Mesendoderm (in vitro differentiated cells): Measurements from ENCODE around the gene PKLR.
A peak's percentile ranks its signal among the peaks of the same experiment; 100 is the strongest.

ENCODE experiments used
- DNase-seq: peaks from one replicate; pipeline ENCODE4 v3.0.0; 2013
- H2AK5ac ChIP-seq: 2 replicates; pipeline ENCODE4 v1.6.1; 2013; ENCODE audit warnings: low read length, inconsistent platforms
- H2BK120ac ChIP-seq: 2 replicates; pipeline ENCODE4 v1.6.1; 2013; ENCODE audit warnings: low read depth, mild to moderate bottlenecking, low read length, moderate library complexity, mixed read lengths
- H2BK15ac ChIP-seq: replicated peaks from 2 replicates; pipeline ENCODE4 v1.6.1; 2013; ENCODE audit warnings: low read depth, mild to moderate bottlenecking, moderate library complexity
- H2BK5ac ChIP-seq: 2 replicates; pipeline ENCODE4 v1.6.1; 2013; ENCODE audit warnings: low read length, inconsistent platforms
- H3K18ac ChIP-seq: 2 replicates; pipeline ENCODE4 v1.6.1; 2013; ENCODE audit warnings: mild to moderate bottlenecking, low read length, mixed read lengths
- H3K23ac ChIP-seq: one replicate; pipeline ENCODE4 v1.6.1; 2013; ENCODE audit warnings: low read length
- H3K27ac ChIP-seq: 2 replicates; pipeline ENCODE4 v1.5.1; 2013; ENCODE audit warnings: low read depth, mild to moderate bottlenecking, inconsistent platforms, low read length, moderate library complexity
- H3K27me3 ChIP-seq: 2 replicates; pipeline ENCODE4 v1.6.1; 2013; ENCODE audit warnings: low read length, control low read depth, mild to moderate bottlenecking, inconsistent platforms; ENCODE audit not compliant: insufficient read depth, poor library complexity
- H3K36me3 ChIP-seq: 2 replicates; pipeline ENCODE4 v1.6.1; 2013; ENCODE audit warnings: low read length, inconsistent platforms; ENCODE audit not compliant: control insufficient read depth, insufficient read depth
- H3K4ac ChIP-seq: one replicate; pipeline ENCODE4 v1.6.1; 2013; ENCODE audit warnings: low read depth, mild to moderate bottlenecking, low read length, moderate library complexity
- H3K4me1 ChIP-seq: 2 replicates; pipeline ENCODE4 v1.6.1; 2013; ENCODE audit warnings: low read depth, low read length, inconsistent platforms; ENCODE audit not compliant: control insufficient read depth
- H3K4me2 ChIP-seq: 2 replicates; pipeline ENCODE4 v1.6.1; 2013; ENCODE audit warnings: low read length
- H3K4me3 ChIP-seq: 2 replicates; pipeline ENCODE4 v1.5.1; 2013; ENCODE audit warnings: mild to moderate bottlenecking, low read length
- H3K56ac ChIP-seq: one replicate; pipeline ENCODE4 v1.6.1; 2013; ENCODE audit warnings: low read length
- H3K79me1 ChIP-seq: 2 replicates; pipeline ENCODE4 v1.6.1; 2013; ENCODE audit warnings: low read length, inconsistent platforms
- H3K79me2 ChIP-seq: 2 replicates; pipeline ENCODE4 v1.6.1; 2013; ENCODE audit warnings: mild to moderate bottlenecking, low read length; ENCODE audit not compliant: control insufficient read depth, insufficient read depth
- H3K9ac ChIP-seq: 2 replicates; pipeline ENCODE4 v1.6.1; 2013; ENCODE audit warnings: low read length, inconsistent platforms
- H4K5ac ChIP-seq: one replicate; pipeline ENCODE4 v1.6.1; 2013; ENCODE audit warnings: low read length
- H4K8ac ChIP-seq: one replicate; pipeline ENCODE4 v1.6.1; 2013; ENCODE audit warnings: low read depth, mild to moderate bottlenecking, control low read depth, low read length, moderate library complexity
- WGBS: extraction: QIAGEN DNeasy Blood & Tissue Kit; methylation state at CpG from one replicate; pipeline ENCODE4 v1.1.7; 2013; ENCODE audit warnings: low lambda C conversion rate, missing lambda C conversion rate; ENCODE audit not compliant: insufficient coverage; ENCODE audit errors: extremely low coverage; 5-methylcytosine and 5-hydroxymethylcytosine counted together

PKLR gene

GRCh38 chr1:155316922-155317321, 15.7 kb upstream of the PKLR start:
- H2BK15ac ChIP-seq, result no peak overlapping the region
- no peak overlapping the region for H3K4me2 ChIP-seq
- peaks cover 12% of the 10 kb centered on the region for H3K79me1 ChIP-seq
- H3K56ac ChIP-seq, result no peak overlapping the region
- no peak overlapping the region for H4K5ac ChIP-seq
- no peak for DNase-seq
- no CpG with 5 or more reads among the region's 3 CpGs for WGBS
- H3K27ac ChIP-seq, result no peak overlapping the region
- H3K4me3 ChIP-seq, result no peak overlapping the region
- no peak overlapping the region for H3K23ac ChIP-seq
- H3K9ac ChIP-seq, result no peak overlapping the region
- H3K27me3 ChIP-seq, result no peaks in the 10 kb centered on the region
- H3K4me1 ChIP-seq, result no peaks in the 10 kb centered on the region
- peaks cover 11% of the 10 kb centered on the region for H3K79me2 ChIP-seq
- no peak overlapping the region for H3K18ac ChIP-seq
- H3K4ac ChIP-seq, result no peak overlapping the region
- H2AK5ac ChIP-seq, result no peak overlapping the region
- H2BK120ac ChIP-seq, result no peak overlapping the region
- H2BK5ac ChIP-seq, result no peak overlapping the region
- H3K36me3 ChIP-seq, result peaks cover 14% of the 10 kb centered on the region
- H4K8ac ChIP-seq, result no peak overlapping the region

GRCh38 chr1:155313261-155313660, 12.0 kb upstream of the PKLR start:
- H3K4me2 ChIP-seq, result no peak overlapping the region
- H3K4me1 ChIP-seq, result no peaks in the 10 kb centered on the region
- no peak overlapping the region for H3K18ac ChIP-seq
- no peak overlapping the region for H2BK120ac ChIP-seq
- H2BK15ac ChIP-seq, result no peak overlapping the region
- H3K9ac ChIP-seq, result no peak overlapping the region
- H3K56ac ChIP-seq, result no peak overlapping the region
- no peak overlapping the region for H3K27ac ChIP-seq
- DNase-seq, result no peak
- H3K36me3 ChIP-seq, result peaks cover 13% of the 10 kb centered on the region
- H3K79me1 ChIP-seq, result peaks cover 25% of the 10 kb centered on the region
- H3K79me2 ChIP-seq, result peaks cover 35% of the 10 kb centered on the region
- no peak overlapping the region for H3K4me3 ChIP-seq
- no peak overlapping the region for H3K23ac ChIP-seq
- H3K4ac ChIP-seq, result no peak overlapping the region
- no peak overlapping the region for H4K8ac ChIP-seq
- H2AK5ac ChIP-seq, result no peak overlapping the region
- H2BK5ac ChIP-seq, result no peak overlapping the region
- WGBS, result no CpG with 5 or more reads among the region's 8 CpGs
- no peak overlapping the region for H4K5ac ChIP-seq
- H3K27me3 ChIP-seq, result no peaks in the 10 kb centered on the region

GRCh38 chr1:155309423-155310021, 8.3 kb upstream of the PKLR start:
- H3K36me3 ChIP-seq, result peaks cover 4% of the 10 kb centered on the region
- peak overlapping the region; percentile 4 for H2AK5ac ChIP-seq
- H3K27me3 ChIP-seq, result no peaks in the 10 kb centered on the region
- WGBS, result no CpG with 5 or more reads among the region's 11 CpGs
- peak overlapping the region; percentile 93 for H3K4me3 ChIP-seq
- H3K9ac ChIP-seq, result peak overlapping the region; percentile 93
- no peaks in the 10 kb centered on the region for H3K4me1 ChIP-seq
- peaks cover 35% of the 10 kb centered on the region for H3K79me2 ChIP-seq
- peak overlapping the region; percentile 90 for H3K4ac ChIP-seq
- no peak overlapping the region for H2BK120ac ChIP-seq
- peak overlapping the region; percentile 90 for H3K27ac ChIP-seq
- peak; percentile 69 for DNase-seq
- H3K23ac ChIP-seq, result peak overlapping the region; percentile 98
- peak overlapping the region; percentile 99 for H3K56ac ChIP-seq
- H3K79me1 ChIP-seq, result peaks cover 22% of the 10 kb centered on the region
- H3K4me2 ChIP-seq, result peak overlapping the region; percentile 15
- peak overlapping the region; percentile 94 for H2BK5ac ChIP-seq
- H3K18ac ChIP-seq, result peak overlapping the region; percentile 69
- H4K8ac ChIP-seq, result peak overlapping the region; percentile 66
- peak overlapping the region; percentile 96 for H4K5ac ChIP-seq
- no peak overlapping the region for H2BK15ac ChIP-seq

GRCh38 chr1:155308493-155309422, 7.5 kb upstream of the PKLR start, which contains the start of gene FDPS:
Gene FDPS (plus strand): TSS chr1:155308866. CDS start chr1:155309790, 924 bp downstream.
- H2BK120ac ChIP-seq, result no peak within 1 kb of the TSS
- peaks cover 35% of the 10 kb centered on the region for H3K79me2 ChIP-seq
- no CpG with 5 or more reads among the region's 51 CpGs for WGBS
- H3K79me1 ChIP-seq, result peaks cover 22% of the 10 kb centered on the region
- H3K27ac ChIP-seq, result peak within 1 kb of the TSS; percentile 90
- H3K27me3 ChIP-seq, result no peaks in the 10 kb centered on the region
- peak within 1 kb of the TSS; percentile 66 for H4K8ac ChIP-seq
- peak within 1 kb of the TSS; percentile 69 for H3K18ac ChIP-seq
- peaks cover 4% of the 10 kb centered on the region for H3K36me3 ChIP-seq
- peak within 1 kb of the TSS; percentile 93 for H3K9ac ChIP-seq
- H3K4ac ChIP-seq, result peak within 1 kb of the TSS; percentile 90
- H2BK5ac ChIP-seq, result peak within 1 kb of the TSS; percentile 94
- H3K56ac ChIP-seq, result peak within 1 kb of the TSS; percentile 99
- peak within 1 kb of the TSS; percentile 96 for H4K5ac ChIP-seq
- no peaks in the 10 kb centered on the region for H3K4me1 ChIP-seq
- H2AK5ac ChIP-seq, result peak within 1 kb of the TSS; percentile 4
- H3K4me2 ChIP-seq, result peak within 1 kb of the TSS; percentile 15
- DNase-seq, result peak; percentile 99
- peak within 1 kb of the TSS; percentile 93 for H3K4me3 ChIP-seq
- peak within 1 kb of the TSS; percentile 59 for H2BK15ac ChIP-seq
- peak within 1 kb of the TSS; percentile 98 for H3K23ac ChIP-seq

GRCh38 chr1:155307247-155307740, 6.1 kb upstream of the PKLR start:
- peak; percentile 86 for DNase-seq
- peak overlapping the region; percentile 90 for H3K27ac ChIP-seq
- H4K5ac ChIP-seq, result no peak overlapping the region

More at GRCh38 chr1:155307247-155307740, 6.1 kb upstream of the PKLR start:
- no CpG with 5 or more reads among the region's 6 CpGs for WGBS
- Histone ChIP-seq H3K23ac (no peak overlapping the region), H3K79me2 (peaks cover 28% of the 10 kb centered on the region), H4K8ac (no peak overlapping the region), H3K4me3 (no peak overlapping the region), H2BK15ac (peak overlapping the region; percentile 59), H3K4ac (peak overlapping the region; percentile 40), H3K79me1 (peaks cover 16% of the 10 kb centered on the region), H3K27me3 (no peaks in the 10 kb centered on the region), H2BK5ac (no peak overlapping the region), H3K4me2 (no peak overlapping the region), H2AK5ac (no peak overlapping the region), H3K36me3 (no peaks in the 10 kb centered on the region), H2BK120ac (no peak overlapping the region), H3K18ac (peak overlapping the region; percentile 23), H3K4me1 (no peaks in the 10 kb centered on the region), H3K56ac (peak overlapping the region; percentile 79), H3K9ac (no peak overlapping the region)
